HG03565 (cell line): ENCODE results near the gene SH3RF1.

Experiments used
- ATAC-seq: cut with Tn5 transposase; IDR thresholded peaks from one replicate; pipeline ENCODE4 v1.9.1; 2021; ENCODE audit warnings: mild to moderate bottlenecking, moderate library complexity; ENCODE audit not compliant: unreplicated experiment

SH3RF1 gene

GRCh38 chr4:169050284-169050683 lies 220.5 kb downstream of the SH3RF1 start:
- ATAC-seq, result no peak

GRCh38 chr4:169048868-169049414 lies 221.8 kb downstream of the SH3RF1 start:
- no peak for ATAC-seq

DNA sequence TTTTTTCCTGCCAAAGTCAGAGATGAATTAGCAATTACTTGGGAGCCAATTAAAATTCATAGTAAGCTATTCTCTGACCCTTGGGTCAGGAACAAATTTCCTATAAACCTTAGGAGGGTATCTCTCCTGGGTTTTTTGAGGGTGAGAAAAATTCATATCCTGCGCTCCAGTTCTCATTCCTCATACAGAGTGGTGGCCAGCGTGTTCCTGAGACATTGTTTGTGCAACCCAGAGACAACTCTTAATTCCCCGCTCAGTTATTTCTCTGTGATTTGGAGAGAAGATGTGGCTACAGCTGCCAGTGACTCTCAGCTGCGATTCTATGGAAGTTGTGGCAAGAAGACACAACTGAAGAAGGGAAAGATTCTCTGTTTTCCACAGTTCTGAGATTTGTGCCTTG lies 222.8 kb downstream of the SH3RF1 start:
- ATAC-seq, result no peak

DNA sequence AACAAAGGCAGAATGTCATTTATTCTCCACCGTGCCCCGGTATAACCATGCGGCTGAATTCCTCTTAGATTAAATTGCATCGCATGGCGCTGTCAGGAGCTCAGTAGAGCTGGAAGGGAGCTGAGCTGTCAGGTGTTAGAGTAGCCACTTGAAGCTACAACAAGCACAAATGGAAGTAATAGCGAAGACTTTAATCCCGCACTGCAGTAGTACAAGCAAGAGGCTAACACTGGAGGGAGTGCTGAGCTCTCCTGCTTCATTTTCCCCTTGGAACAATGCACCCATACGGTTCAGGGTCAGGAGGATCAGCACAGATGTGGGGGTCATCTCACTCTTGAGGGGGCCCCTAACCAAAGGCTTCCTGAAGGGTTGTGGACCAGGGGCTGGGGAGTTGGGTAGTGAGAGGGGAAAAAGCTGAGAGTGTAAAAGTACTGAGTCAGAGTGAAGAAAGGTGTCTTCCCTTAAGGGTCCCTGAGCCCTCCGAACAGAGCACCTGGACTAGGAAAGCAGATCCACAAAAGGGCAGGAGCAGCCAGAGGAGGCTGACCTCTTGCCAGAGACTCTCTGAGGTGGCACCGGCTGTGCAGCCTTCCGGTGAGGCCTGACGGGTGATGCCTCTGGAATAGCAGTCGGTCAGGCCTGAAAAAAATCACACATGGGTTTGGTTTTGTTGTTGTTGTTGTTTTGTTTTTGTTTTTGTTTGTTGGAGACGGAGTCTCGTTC lies 224.7 kb downstream of the SH3RF1 start:
- ATAC-seq, result no peak

GRCh38 chr4:169044714-169045447 lies 225.9 kb downstream of the SH3RF1 start:
- no peak for ATAC-seq
